Measurements from ENCODE around the gene SRRM3. TPM values are rescaled to one million over a fixed set of nuclear protein-coding genes. Genes with fewer than 3 reads are reported as not detected.

SRRM3 gene
- total RNA-seq, 2 experiments from 2014 or later = not detected

DNA sequence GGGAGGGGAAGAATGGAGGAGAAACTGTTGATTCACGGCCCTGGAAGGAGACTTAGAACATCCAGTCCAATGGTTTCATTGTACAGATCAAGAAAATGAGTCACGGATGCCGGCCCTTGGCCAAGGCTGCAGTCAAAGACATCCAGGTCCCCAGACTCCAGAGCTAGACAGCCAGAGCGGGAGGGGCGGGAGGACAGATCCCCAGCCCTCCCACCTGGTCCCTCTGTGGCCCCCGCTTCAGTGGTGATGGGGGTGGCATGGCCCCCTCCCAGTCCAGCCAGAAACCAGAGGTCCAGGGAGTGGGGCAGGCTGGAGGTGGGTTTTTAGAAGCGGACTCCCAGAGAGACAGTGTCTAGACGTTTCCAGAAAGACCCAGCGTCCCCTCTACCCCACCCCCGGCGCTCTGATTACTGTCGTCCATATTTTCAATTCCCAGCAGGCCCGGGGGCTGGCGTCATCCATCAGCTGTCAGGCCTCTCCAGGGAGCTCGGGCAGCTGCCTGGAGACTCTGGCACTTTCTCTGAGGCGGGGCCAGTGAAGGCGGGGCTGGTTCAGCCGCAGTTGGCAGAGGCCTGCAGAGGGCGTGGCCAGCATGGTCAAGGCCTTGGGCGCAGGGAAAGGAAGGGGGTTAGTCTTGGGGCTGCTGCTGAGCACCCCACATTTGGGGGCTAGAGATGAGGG is 92.8 kb downstream of the SRRM3 start:
- intact Hi-C loops (cut with micrococcal nuclease; ENCODE audit: unreplicated experiment) = no loop called here
- H4K20me1 ChIP-seq (ENCODE audit: insufficient read depth, low read length) = no peaks in the 10 kb centered on the region
- CTCF ChIA-PET (ENCODE audit: unreplicated experiment) = interaction anchor here (1.2 kb wide), 1 partner anchor 14 kb away, joined by 3 read pairs; no protein-coding TSS in a partner anchor
- no peak overlapping the region for H3K27ac ChIP-seq (ENCODE audit: low read depth, low read length, poor library complexity, severe bottlenecking)
- H3K4me1 ChIP-seq (ENCODE audit: insufficient read depth, low read length, poor library complexity, severe bottlenecking) = peaks cover 21% of the 10 kb centered on the region
- no peaks in the 10 kb centered on the region for H3K9me3 ChIP-seq (ENCODE audit: low read length)
- peak; percentile 55 for DNase-seq (ENCODE audit: low spot score)
- BruUV-seq (replicated peaks) = no TSS peak
- H3K4me2 ChIP-seq (ENCODE audit: low read length) = peak overlapping the region; percentile 8; the same call in 1 of the 2 replicates
- no peaks in the 10 kb centered on the region for H3K79me2 ChIP-seq (ENCODE audit: insufficient read depth, low read depth, low read length)
- no peak overlapping the region for H3K4me3 ChIP-seq (ENCODE audit: low read depth, low read length, poor library complexity, severe bottlenecking)
- TF ChIP-seq, protein P1, sequence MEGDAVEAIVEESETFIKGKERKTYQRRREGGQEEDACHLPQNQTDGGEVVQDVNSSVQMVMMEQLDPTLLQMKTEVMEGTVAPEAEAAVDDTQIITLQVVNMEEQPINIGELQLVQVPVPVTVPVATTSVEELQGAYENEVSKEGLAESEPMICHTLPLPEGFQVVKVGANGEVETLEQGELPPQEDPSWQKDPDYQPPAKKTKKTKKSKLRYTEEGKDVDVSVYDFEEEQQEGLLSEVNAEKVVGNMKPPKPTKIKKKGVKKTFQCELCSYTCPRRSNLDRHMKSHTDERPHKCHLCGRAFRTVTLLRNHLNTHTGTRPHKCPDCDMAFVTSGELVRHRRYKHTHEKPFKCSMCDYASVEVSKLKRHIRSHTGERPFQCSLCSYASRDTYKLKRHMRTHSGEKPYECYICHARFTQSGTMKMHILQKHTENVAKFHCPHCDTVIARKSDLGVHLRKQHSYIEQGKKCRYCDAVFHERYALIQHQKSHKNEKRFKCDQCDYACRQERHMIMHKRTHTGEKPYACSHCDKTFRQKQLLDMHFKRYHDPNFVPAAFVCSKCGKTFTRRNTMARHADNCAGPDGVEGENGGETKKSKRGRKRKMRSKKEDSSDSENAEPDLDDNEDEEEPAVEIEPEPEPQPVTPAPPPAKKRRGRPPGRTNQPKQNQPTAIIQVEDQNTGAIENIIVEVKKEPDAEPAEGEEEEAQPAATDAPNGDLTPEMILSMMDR (conservative IDR thresholded peaks at IDR 0.05; ENCODE audit: low read length) = no peak
- TF ChIP-seq EZH2phosphoT487 (IDR thresholded peaks at IDR 0.05; ENCODE audit: borderline replicate concordance, low read depth, low read length) = no peak
- POLR2A ChIA-PET = interaction anchor here (0.9 to 1.6 kb wide), 4 partner anchors 10 to 22 kb away, joined by 3 to 5 read pairs (median 4); no protein-coding TSS in a partner anchor
- H2AFZ ChIP-seq (ENCODE audit: low read length) = no peak overlapping the region
- no peaks in the 10 kb centered on the region for H3K36me3 ChIP-seq (ENCODE audit: insufficient read depth, low read length)
- H3K9me2 ChIP-seq (ENCODE audit: insufficient read depth, low read length) = no peaks in the 10 kb centered on the region

DNA sequence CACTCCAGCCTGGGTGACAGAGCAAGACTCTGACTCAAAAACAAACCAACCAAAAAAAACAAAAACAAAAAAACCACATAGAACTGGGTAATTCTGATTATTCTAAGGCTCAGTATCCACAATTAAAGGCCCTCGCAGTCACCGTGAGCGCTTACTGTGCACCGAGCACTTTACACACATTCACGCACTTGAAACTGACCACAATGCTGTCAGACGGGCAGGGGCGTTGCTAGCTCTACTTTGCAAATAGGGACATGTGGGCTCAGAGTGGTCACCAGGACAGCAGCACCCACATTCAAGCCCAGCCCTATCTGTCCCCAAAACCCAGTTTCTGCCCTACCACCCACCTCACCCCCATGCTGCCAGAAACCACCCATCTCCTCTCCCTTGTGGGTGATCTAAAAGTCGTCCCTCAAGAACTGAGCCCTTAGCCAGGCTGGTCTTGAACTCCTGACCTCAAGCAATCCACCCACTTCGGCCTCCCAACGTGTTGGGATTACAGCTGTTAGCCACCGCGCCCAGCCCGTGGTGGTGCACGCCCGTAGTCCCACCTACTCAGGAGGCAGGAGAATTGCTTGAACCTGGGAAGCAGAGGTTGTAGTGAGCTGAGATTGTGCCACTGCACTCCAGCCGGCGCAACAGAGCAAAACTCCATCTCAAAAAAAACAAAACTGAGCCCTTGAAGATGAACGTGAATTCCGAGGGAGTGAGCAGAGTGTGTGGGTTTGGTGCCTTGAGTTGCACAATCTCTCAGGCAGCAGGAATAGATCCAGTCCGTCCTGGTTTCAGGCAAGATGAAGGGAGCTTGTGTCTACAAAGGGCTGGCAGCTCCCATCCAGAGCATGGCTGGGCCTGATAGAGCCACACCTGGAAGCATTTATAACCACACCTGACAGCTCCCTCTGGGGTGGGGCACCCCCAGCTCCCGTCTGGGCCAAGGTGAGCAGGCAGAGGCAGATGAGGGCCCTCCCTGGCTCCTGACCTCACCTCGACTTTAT is 95.3 kb downstream of the SRRM3 start:
- Histone ChIP-seq H3K9me3 (ENCODE audit: low read length) (no peaks in the 10 kb centered on the region), H3K4me3 (ENCODE audit: low read depth, low read length, poor library complexity, severe bottlenecking) (no peak overlapping the region), H3K9me2 (ENCODE audit: insufficient read depth, low read length) (no peaks in the 10 kb centered on the region), H3K27ac (ENCODE audit: low read depth, low read length, poor library complexity, severe bottlenecking) (no peak overlapping the region), H3K4me2 (ENCODE audit: low read length) (no peak overlapping the region), H3K79me2 (ENCODE audit: insufficient read depth, low read depth, low read length) (no peaks in the 10 kb centered on the region), H3K36me3 (ENCODE audit: insufficient read depth, low read length) (no peaks in the 10 kb centered on the region), H2AFZ (ENCODE audit: low read length) (no peak overlapping the region), H3K4me1 (ENCODE audit: insufficient read depth, low read length, poor library complexity, severe bottlenecking) (peaks cover 18% of the 10 kb centered on the region), H4K20me1 (ENCODE audit: insufficient read depth, low read length) (no peaks in the 10 kb centered on the region)
- TF ChIP-seq EZH2phosphoT487 (IDR thresholded peaks at IDR 0.05; ENCODE audit: borderline replicate concordance, low read depth, low read length) = no peak
- ChIA-PET POLR2A (interaction anchor here (1.2 to 2.2 kb wide), 3 partner anchors 10 to 24 kb away, joined by 3 to 14 read pairs (median 5); no protein-coding TSS in a partner anchor), CTCF (ENCODE audit: unreplicated experiment) (interaction anchor here (0.6 to 1.7 kb wide), 2 partner anchors 17 to 92 kb away, joined by 4 to 8 read pairs; no protein-coding TSS in a partner anchor)
- BruUV-seq (replicated peaks) = no TSS peak
- intact Hi-C loops (cut with micrococcal nuclease; ENCODE audit: unreplicated experiment) = no loop called here
- no peak for DNase-seq (ENCODE audit: low spot score)

DNA sequence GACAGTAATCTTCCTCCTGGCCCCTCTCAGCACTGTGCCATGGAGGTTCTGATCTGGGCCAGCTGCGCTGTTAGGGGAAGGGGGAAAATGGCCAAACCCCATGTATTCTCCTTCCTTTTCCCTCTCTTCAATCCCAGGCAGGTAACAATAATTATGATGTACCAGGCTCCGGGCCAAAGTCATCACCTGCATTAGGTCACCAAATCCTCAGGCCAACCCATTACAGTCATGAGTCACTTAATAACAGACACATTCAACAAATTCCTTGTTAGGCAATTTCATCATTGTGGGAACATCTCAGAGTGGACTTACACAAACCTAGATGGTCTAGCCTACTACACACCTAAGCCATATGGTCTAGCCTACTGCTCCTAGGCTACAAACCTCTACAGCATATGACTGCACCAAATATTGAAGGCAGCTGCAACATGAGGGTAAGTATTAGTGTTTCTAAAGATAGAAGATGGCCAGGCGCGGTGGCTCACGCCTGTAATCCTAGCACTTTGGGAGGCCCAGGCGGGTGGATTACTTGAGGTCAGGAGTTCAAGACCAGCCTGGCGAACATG is 98.6 kb downstream of the SRRM3 start:
- TF ChIP-seq, protein P1 (conservative IDR thresholded peaks at IDR 0.05; ENCODE audit: low read length) = no peak
- no peak for TF ChIP-seq EZH2phosphoT487 (IDR thresholded peaks at IDR 0.05; ENCODE audit: borderline replicate concordance, low read depth, low read length)
- Histone ChIP-seq H4K20me1 (ENCODE audit: insufficient read depth, low read length) (no peaks in the 10 kb centered on the region), H3K4me3 (ENCODE audit: low read depth, low read length, poor library complexity, severe bottlenecking) (no peak overlapping the region), H3K79me2 (ENCODE audit: insufficient read depth, low read depth, low read length) (no peaks in the 10 kb centered on the region), H3K27ac (ENCODE audit: low read depth, low read length, poor library complexity, severe bottlenecking) (no peak overlapping the region), H2AFZ (ENCODE audit: low read length) (no peak overlapping the region), H3K4me1 (ENCODE audit: insufficient read depth, low read length, poor library complexity, severe bottlenecking) (peaks cover 25% of the 10 kb centered on the region), H3K4me2 (ENCODE audit: low read length) (no peak overlapping the region), H3K9me3 (ENCODE audit: low read length) (no peaks in the 10 kb centered on the region), H3K36me3 (ENCODE audit: insufficient read depth, low read length) (peaks cover 9% of the 10 kb centered on the region; the same call in 1 of the 2 replicates), H3K9me2 (ENCODE audit: insufficient read depth, low read length) (no peaks in the 10 kb centered on the region)
- CTCF ChIA-PET (ENCODE audit: unreplicated experiment) = no interaction called here
- intact Hi-C loops (cut with micrococcal nuclease; ENCODE audit: unreplicated experiment) = no loop called here
- POLR2A ChIA-PET = no interaction called here
- BruUV-seq (replicated peaks) = no TSS peak
- no peak for DNase-seq (ENCODE audit: low spot score)
